HepG2 (cell line): ENCODE data around the gene WDR19. TPM values are rescaled to one million over a fixed set of nuclear protein-coding genes. Genes with fewer than 3 reads are reported as not detected.

ENCODE experiments used
- CHCHD3 ChIP-seq: sonication (generic); formaldehyde crosslinking; IDR thresholded peaks from 2 replicates; pipeline ENCODE4 v1.8.0; 2022; ENCODE audit warnings: mild to moderate bottlenecking, missing genetic modification reagents, moderate library complexity
- ELF4 ChIP-seq: sonication (generic); formaldehyde crosslinking; IDR thresholded peaks from 2 replicates; pipeline ENCODE4 v1.5.0; 2020; ENCODE audit warnings: missing genetic modification reagents, mild to moderate bottlenecking, moderate library complexity, borderline replicate concordance
- HIVEP1 ChIP-seq: sonication (generic); formaldehyde crosslinking; IDR thresholded peaks from 2 replicates; pipeline ENCODE4 v1.4.0; 2020; ENCODE audit warnings: mild to moderate bottlenecking, missing genetic modification reagents
- HNRNPUL1 ChIP-seq: fragments of 200-400 bp; formaldehyde crosslinking; IDR thresholded peaks from 2 replicates; pipeline ENCODE4 v1.6.1; 2017; ENCODE audit warnings: low read depth, mild to moderate bottlenecking, low read length, moderate library complexity
- MLLT10 ChIP-seq: sonication (generic); formaldehyde crosslinking; IDR thresholded peaks from 2 replicates; pipeline ENCODE4 v1.4.0; 2020; ENCODE audit warnings: missing genetic modification reagents
- MNT ChIP-seq: fragments of 450-650 bp; IDR thresholded peaks from 2 replicates; pipeline ENCODE4 v1.6.1; 2016
- PCBP2 ChIP-seq: fragments of 200-400 bp; formaldehyde crosslinking; optimal IDR thresholded peaks from 2 replicates; pipeline ENCODE3; 2018; ENCODE audit warnings: low read length, low read depth; ENCODE audit not compliant: poor library complexity, severe bottlenecking
- SNAI1 ChIP-seq: sonication (generic); formaldehyde crosslinking; IDR thresholded peaks from 2 replicates; pipeline ENCODE4 v1.5.0; 2020; ENCODE audit warnings: mild to moderate bottlenecking, missing genetic modification reagents, borderline replicate concordance
- TBX2 ChIP-seq: sonication (generic); formaldehyde crosslinking; IDR thresholded peaks from 2 replicates; pipeline ENCODE4 v1.5.0; 2020; ENCODE audit warnings: missing genetic modification reagents, mild to moderate bottlenecking, borderline replicate concordance
- ZBTB34 ChIP-seq: sonication (generic); formaldehyde crosslinking; IDR thresholded peaks from 2 replicates; pipeline ENCODE4 v1.8.0; 2022; ENCODE audit warnings: mild to moderate bottlenecking, missing genetic modification reagents
- ZFP62 ChIP-seq: sonication (generic); formaldehyde crosslinking; IDR thresholded peaks from 2 replicates; pipeline ENCODE4 v1.4.0; 2020; ENCODE audit warnings: missing genetic modification reagents
- ZNF354B ChIP-seq: sonication (generic); formaldehyde crosslinking; IDR thresholded peaks from 2 replicates; pipeline ENCODE4 v1.8.0; 2022; ENCODE audit warnings: mild to moderate bottlenecking, missing genetic modification reagents
- ZNF652 ChIP-seq: IDR thresholded peaks from 2 replicates; pipeline ENCODE4 v1.6.1; 2016; ENCODE audit warnings: low read depth, borderline replicate concordance
- ZNF687 ChIP-seq: sonication (generic); formaldehyde crosslinking; IDR thresholded peaks from 2 replicates; pipeline ENCODE4 v1.5.1; 2020; ENCODE audit warnings: mild to moderate bottlenecking, missing genetic modification reagents, moderate library complexity
- polyA plus RNA-seq, 8 experiments: library from polyadenylated mRNA; depleted of rRNA in 3 of 8; stranded (reverse) in 7 of 8; unstranded in 1 of 8; fragments of >200 nt; fragmentation: Illumina TruSeq in 4 of 8; extraction: Trizol in 4 of 8; gene quantifications; 2 replicates each; pipeline versions ENCODE4 v1.2.1 to v1.2.3, GENCODE V29; 2011 to 2016; ENCODE audit warnings: low read depth in 4 of 8, missing spikeins in 1 of 8, mixed read lengths in 1 of 8; ENCODE audit not compliant: insufficient read depth in 1 of 8
- total RNA-seq, 5 experiments: library from RNA; depleted of rRNA; stranded (reverse); fragments of >200 nt; fragmentation: Illumina TruSeq; extraction: Trizol; gene quantifications; 2 replicates each; pipeline ENCODE4 v1.2.3, GENCODE V29; 2016; ENCODE audit warnings: low read depth in 1 of 5
- TF ChIP-seq, protein P1 (sequence below): sonication (generic); formaldehyde crosslinking; IDR thresholded peaks from 2 replicates; pipeline ENCODE4 v1.4.0; 2020; ENCODE audit warnings: missing genetic modification reagents, borderline replicate concordance
- TF ChIP-seq, protein P2 (sequence below): sonication (generic); formaldehyde crosslinking; IDR thresholded peaks from 2 replicates; pipeline ENCODE4 v1.9.0; 2022; ENCODE audit warnings: missing genetic modification reagents, mild to moderate bottlenecking, borderline replicate concordance

WDR19 gene
- total and polyA plus RNA-seq, 2 of the 13 experiments (the other 11 are each of a cell fraction or from before 2014, with no cell fraction given), result 22.9 to 34.1 TPM

- no peak for TF ChIP-seq ZNF687 (CRISPR knock-in tag)
- no peak for TF ChIP-seq SNAI1
- TF ChIP-seq CHCHD3 (CRISPR knock-in tag), result no peak
- TF ChIP-seq, protein P1, sequence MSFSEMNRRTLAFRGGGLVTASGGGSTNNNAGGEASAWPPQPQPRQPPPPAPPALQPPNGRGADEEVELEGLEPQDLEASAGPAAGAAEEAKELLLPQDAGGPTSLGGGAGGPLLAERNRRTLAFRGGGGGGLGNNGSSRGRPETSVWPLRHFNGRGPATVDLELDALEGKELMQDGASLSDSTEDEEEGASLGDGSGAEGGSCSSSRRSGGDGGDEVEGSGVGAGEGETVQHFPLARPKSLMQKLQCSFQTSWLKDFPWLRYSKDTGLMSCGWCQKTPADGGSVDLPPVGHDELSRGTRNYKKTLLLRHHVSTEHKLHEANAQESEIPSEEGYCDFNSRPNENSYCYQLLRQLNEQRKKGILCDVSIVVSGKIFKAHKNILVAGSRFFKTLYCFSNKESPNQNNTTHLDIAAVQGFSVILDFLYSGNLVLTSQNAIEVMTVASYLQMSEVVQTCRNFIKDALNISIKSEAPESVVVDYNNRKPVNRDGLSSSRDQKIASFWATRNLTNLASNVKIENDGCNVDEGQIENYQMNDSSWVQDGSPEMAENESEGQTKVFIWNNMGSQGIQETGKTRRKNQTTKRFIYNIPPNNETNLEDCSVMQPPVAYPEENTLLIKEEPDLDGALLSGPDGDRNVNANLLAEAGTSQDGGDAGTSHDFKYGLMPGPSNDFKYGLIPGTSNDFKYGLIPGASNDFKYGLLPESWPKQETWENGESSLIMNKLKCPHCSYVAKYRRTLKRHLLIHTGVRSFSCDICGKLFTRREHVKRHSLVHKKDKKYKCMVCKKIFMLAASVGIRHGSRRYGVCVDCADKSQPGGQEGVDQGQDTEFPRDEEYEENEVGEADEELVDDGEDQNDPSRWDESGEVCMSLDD (CRISPR knock-in tag), result no peak
- TF ChIP-seq MNT, result no peak
- TF ChIP-seq MLLT10 (CRISPR knock-in tag), result no peak
- TF ChIP-seq ZNF652 (CRISPR knock-in tag), result no peak
- TF ChIP-seq TBX2, result peak; percentile 31; the same call in 1 of the 2 replicates
- 0 out of 2 replicates have a peak, but pooled peaks have one; percentile 47 for TF ChIP-seq ZBTB34 (CRISPR knock-in tag)
- no peak for TF ChIP-seq ELF4 (CRISPR knock-in tag)
- TF ChIP-seq HIVEP1 (CRISPR knock-in tag), result no peak
- no peak for TF ChIP-seq ZFP62
- TF ChIP-seq HNRNPUL1, result no peak
- TF ChIP-seq, protein P2, sequence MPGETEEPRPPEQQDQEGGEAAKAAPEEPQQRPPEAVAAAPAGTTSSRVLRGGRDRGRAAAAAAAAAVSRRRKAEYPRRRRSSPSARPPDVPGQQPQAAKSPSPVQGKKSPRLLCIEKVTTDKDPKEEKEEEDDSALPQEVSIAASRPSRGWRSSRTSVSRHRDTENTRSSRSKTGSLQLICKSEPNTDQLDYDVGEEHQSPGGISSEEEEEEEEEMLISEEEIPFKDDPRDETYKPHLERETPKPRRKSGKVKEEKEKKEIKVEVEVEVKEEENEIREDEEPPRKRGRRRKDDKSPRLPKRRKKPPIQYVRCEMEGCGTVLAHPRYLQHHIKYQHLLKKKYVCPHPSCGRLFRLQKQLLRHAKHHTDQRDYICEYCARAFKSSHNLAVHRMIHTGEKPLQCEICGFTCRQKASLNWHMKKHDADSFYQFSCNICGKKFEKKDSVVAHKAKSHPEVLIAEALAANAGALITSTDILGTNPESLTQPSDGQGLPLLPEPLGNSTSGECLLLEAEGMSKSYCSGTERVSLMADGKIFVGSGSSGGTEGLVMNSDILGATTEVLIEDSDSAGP (CRISPR knock-in tag), result no peak
- TF ChIP-seq ZNF354B (CRISPR knock-in tag), result no peak
- no peak for TF ChIP-seq PCBP2
Measured at GRCh38 chr4:39324897-39325613, 142.7 kb downstream of the WDR19 start (continued).
